ENCODE data around the gene IGFBP6.

Gene IGFBP6

DNA sequence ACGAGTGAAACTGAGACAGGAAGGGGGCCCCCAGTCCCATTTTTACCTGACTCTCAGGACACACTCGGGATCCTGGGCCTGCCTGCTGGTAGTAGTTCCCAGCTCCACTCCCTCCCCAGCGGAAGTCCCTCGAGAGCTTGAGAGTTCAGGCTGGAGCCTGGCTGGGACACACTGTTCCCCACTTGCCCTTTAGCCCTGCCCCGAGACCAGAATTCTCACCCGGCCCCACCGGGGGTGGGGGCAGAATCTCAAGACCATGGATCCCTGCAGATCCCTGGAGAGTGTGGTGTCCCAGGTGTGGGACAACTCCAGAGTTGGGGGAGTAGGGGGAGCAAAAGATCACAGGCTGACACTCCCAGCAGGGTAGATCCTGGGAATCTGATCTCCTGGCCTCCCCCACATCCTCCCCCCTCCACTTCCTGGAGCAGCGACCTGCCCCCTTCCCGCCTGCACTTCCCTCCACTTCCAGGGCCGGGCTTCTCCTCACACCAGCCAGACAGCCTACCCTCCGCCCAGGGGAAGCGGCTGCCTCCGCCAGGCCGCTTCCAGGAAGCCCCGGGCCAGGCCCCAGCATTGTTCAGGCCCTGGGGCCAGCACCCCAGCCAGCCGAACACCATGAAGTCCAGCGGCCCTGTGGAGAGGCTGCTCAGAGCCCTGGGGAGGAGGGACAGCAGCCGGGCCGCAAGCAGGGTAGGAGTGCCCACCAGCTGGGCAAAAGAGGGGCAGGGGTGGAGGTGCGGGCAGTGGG lies 47.7 kb upstream of the IGFBP6 start, which contains the start of gene TNS2 (continued):
- no peak for TF ChIP-seq ZNF133 (tag by site-specific recombination; IDR thresholded peaks at IDR 0.05)
- no peak for TF ChIP-seq ZNF555 (tag by site-specific recombination; conservative IDR thresholded peaks at IDR 0.05)
- TF ChIP-seq BCL11A (tag by site-specific recombination; IDR thresholded peaks at IDR 0.05; ENCODE audit: low read depth): no peak; the same call in 1 of the 2 replicates
- TF ChIP-seq ZNF16 (tag by site-specific recombination; IDR thresholded peaks at IDR 0.05; ENCODE audit: low read depth): no peak
- no peak for TF ChIP-seq ZNF544 (tag by site-specific recombination; IDR thresholded peaks at IDR 0.05)

DNA sequence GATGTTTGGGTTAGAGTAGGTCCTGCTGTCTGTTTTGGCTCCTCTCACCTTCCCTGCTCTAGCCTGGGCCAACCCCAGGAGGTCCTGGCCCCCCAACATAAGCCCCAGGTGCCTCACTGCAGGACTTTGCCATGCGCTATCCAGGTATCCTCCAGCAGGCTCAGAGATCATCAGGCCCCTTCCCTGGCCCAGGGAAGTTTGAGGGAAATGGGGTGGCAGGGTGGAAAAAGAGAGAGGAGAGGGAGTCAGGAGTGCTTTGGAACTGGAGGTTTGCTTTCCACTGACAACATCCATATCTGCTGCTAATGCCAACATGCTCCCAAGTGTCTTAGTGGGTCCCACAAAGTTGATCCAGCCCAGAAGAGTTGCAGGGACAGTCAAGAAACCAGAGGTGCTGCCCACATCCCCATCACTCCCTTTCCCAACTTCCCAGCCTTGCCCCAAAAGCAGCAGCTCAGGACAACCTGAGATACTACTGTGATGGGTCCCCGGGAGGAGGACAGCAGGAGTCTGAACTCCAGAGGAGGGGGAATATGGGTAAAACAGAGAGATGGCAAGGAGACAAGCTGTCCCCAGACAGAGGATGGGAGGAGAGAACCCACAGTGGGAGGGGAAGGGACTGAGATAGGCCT lies 46.9 kb upstream of the IGFBP6 start:
- CTCF ChIA-PET: interaction anchor here (0.6 to 1.7 kb wide), 4 partner anchors 10 to 48 kb away, joined by 3 to 8 read pairs (median 4); no protein-coding TSS in a partner anchor

DNA sequence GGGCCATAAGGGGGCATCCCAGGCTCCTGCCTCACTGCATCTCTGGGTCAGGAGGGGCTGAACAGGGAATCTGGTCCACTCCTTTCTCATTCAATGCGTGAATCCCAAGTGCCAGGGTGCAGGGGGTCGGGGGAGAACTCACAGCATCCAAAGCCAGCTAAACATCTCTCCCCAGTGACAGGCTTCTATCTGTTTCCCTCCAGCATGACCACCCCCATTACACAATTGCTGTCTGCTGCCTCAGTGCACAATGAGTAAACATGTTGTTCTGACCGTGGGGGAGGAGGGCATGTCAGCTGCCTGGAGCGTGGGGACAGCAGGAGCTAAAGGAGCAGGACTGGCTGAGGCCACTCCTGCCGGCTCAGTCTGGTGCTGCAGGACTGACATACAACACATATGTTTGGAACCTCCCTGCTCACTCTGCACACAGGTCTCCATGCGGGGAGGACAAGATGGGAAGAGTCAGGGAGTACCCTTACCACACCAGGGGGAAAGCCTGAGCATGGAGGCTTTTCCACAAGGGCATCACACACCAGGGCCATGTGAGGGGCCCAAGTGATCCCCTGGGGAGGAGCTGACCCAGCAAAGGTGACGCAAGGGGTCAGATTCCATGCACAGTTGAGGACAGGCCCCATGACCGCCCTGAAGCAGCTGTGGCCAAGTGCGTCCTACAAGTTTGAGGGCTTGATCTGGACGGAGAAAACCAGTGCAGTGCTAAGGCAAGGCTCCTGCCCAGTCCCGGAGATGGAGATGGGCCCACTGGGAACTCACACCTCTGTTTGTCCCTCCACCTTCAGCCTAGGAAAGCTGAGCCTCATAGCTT lies 46.2 kb upstream of the IGFBP6 start:
- Histone ChIP-seq H3K36me3 (ENCODE audit: control insufficient read depth in 2 of 2, insufficient read depth in 1 of 2, low read length in 2 of 2) (peaks cover 0 to 11% of the 10 kb centered on the region in 2 experiments; a peak in 1 of 3 replicates), H3K4me1 (ENCODE audit: control insufficient read depth, insufficient read depth, low read length) (peaks cover 40% of the 10 kb centered on the region), H3K4me3 (ENCODE audit: low read depth, low read length) (no peak overlapping the region), H3K9me3 (ENCODE audit: control insufficient read depth, insufficient read depth, low read depth, low read length) (no peaks in the 10 kb centered on the region), H3K27ac (ENCODE audit: extremely low read depth, low read depth, low read length) (no peak overlapping the region)
- POLR2A ChIA-PET: interaction anchor here (1.0 kb wide), 1 partner anchor 28 kb away, joined by 3 read pairs; the partner anchor contains the start of gene SPRYD3
- CTCF ChIA-PET: interaction anchor here (0.6 to 1.7 kb wide), 6 partner anchors 10 to 47 kb away, joined by 3 to 8 read pairs (median 4); no protein-coding TSS in a partner anchor
- TF ChIP-seq, protein P1, sequence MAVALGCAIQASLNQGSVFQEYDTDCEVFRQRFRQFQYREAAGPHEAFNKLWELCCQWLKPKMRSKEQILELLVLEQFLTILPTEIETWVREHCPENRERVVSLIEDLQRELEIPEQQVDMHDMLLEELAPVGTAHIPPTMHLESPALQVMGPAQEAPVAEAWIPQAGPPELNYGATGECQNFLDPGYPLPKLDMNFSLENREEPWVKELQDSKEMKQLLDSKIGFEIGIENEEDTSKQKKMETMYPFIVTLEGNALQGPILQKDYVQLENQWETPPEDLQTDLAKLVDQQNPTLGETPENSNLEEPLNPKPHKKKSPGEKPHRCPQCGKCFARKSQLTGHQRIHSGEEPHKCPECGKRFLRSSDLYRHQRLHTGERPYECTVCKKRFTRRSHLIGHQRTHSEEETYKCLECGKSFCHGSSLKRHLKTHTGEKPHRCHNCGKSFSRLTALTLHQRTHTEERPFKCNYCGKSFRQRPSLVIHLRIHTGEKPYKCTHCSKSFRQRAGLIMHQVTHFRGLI (tag by site-specific recombination; IDR thresholded peaks at IDR 0.05): no peak
- TF ChIP-seq ZNF610 (tag by site-specific recombination; IDR thresholded peaks at IDR 0.05; ENCODE audit: borderline replicate concordance) (no peak), ZNF2 (tag by site-specific recombination; IDR thresholded peaks at IDR 0.05) (no peak), KLF8 (tag by site-specific recombination; IDR thresholded peaks at IDR 0.05) (no peak), ZNF324 (tag by site-specific recombination; IDR thresholded peaks at IDR 0.05) (no peak), ZNF623 (tag by site-specific recombination; IDR thresholded peaks at IDR 0.05) (no peak), ZNF404 (tag by site-specific recombination; IDR thresholded peaks at IDR 0.05) (no peak), ZNF335 (tag by site-specific recombination; conservative IDR thresholded peaks at IDR 0.05) (peak; percentile 50; the same call in 1 of the 2 replicates), ZFP41 (tag by site-specific recombination; IDR thresholded peaks at IDR 0.05; ENCODE audit: borderline replicate concordance) (no peak), EGR2 (tag by site-specific recombination; IDR thresholded peaks at IDR 0.05; ENCODE audit: low read depth) (peak; percentile 59), ZNF555 (tag by site-specific recombination; conservative IDR thresholded peaks at IDR 0.05) (no peak), ZBTB1 (tag by site-specific recombination; IDR thresholded peaks at IDR 0.05) (no peak), ZNF549 (tag by site-specific recombination; IDR thresholded peaks at IDR 0.05) (no peak), GLIS1 (tag by site-specific recombination; IDR thresholded peaks at IDR 0.05) (peak; percentile 58), RBAK (tag by site-specific recombination; IDR thresholded peaks at IDR 0.05) (no peak), ZFP37 (tag by site-specific recombination; IDR thresholded peaks at IDR 0.05) (no peak)
- TF ChIP-seq, protein P2, sequence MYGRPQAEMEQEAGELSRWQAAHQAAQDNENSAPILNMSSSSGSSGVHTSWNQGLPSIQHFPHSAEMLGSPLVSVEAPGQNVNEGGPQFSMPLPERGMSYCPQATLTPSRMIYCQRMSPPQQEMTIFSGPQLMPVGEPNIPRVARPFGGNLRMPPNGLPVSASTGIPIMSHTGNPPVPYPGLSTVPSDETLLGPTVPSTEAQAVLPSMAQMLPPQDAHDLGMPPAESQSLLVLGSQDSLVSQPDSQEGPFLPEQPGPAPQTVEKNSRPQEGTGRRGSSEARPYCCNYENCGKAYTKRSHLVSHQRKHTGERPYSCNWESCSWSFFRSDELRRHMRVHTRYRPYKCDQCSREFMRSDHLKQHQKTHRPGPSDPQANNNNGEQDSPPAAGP (tag by site-specific recombination; IDR thresholded peaks at IDR 0.05): 0 out of 2 replicates have a peak, but pooled peaks have one; percentile 21
- TF ChIP-seq, protein P3, sequence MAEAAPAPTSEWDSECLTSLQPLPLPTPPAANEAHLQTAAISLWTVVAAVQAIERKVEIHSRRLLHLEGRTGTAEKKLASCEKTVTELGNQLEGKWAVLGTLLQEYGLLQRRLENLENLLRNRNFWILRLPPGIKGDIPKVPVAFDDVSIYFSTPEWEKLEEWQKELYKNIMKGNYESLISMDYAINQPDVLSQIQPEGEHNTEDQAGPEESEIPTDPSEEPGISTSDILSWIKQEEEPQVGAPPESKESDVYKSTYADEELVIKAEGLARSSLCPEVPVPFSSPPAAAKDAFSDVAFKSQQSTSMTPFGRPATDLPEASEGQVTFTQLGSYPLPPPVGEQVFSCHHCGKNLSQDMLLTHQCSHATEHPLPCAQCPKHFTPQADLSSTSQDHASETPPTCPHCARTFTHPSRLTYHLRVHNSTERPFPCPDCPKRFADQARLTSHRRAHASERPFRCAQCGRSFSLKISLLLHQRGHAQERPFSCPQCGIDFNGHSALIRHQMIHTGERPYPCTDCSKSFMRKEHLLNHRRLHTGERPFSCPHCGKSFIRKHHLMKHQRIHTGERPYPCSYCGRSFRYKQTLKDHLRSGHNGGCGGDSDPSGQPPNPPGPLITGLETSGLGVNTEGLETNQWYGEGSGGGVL (tag by site-specific recombination; IDR thresholded peaks at IDR 0.05): no peak

More for the DNA sequence above, 46.9 kb upstream of the IGFBP6 start:
- H3K27ac ChIP-seq (ENCODE audit: extremely low read depth, low read depth, low read length): peak overlapping the region; percentile 81; the same call in 1 of the 2 replicates
- TF ChIP-seq ZFP69B (tag by site-specific recombination; IDR thresholded peaks at IDR 0.05) (peak; percentile 60; the same call in 1 of the 2 replicates), ZNF549 (tag by site-specific recombination; IDR thresholded peaks at IDR 0.05) (no peak)
- TF ChIP-seq, protein P4, sequence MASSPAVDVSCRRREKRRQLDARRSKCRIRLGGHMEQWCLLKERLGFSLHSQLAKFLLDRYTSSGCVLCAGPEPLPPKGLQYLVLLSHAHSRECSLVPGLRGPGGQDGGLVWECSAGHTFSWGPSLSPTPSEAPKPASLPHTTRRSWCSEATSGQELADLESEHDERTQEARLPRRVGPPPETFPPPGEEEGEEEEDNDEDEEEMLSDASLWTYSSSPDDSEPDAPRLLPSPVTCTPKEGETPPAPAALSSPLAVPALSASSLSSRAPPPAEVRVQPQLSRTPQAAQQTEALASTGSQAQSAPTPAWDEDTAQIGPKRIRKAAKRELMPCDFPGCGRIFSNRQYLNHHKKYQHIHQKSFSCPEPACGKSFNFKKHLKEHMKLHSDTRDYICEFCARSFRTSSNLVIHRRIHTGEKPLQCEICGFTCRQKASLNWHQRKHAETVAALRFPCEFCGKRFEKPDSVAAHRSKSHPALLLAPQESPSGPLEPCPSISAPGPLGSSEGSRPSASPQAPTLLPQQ (tag by site-specific recombination; IDR thresholded peaks at IDR 0.05): peak; percentile 60
- H3K36me3 ChIP-seq (ENCODE audit: control insufficient read depth in 2 of 2, insufficient read depth in 1 of 2, low read length in 2 of 2): peaks cover 0 to 9% of the 10 kb centered on the region in 2 experiments; a peak in 1 of 3 replicates
- H3K4me3 ChIP-seq (ENCODE audit: low read depth, low read length): no peak overlapping the region
- H3K4me1 ChIP-seq (ENCODE audit: control insufficient read depth, insufficient read depth, low read length): peaks cover 40% of the 10 kb centered on the region
- no peaks in the 10 kb centered on the region for H3K9me3 ChIP-seq (ENCODE audit: control insufficient read depth, insufficient read depth, low read depth, low read length)
- POLR2A ChIA-PET: interaction anchor here (1.0 kb wide), 1 partner anchor 29 kb away, joined by 3 read pairs; the partner anchor contains the start of gene SPRYD3

Measured in HEK293 (cell line).